HCT116 (cell line): ENCODE measurements around the gene HSPA12A. TPM values are rescaled to one million over a fixed set of nuclear protein-coding genes. Genes with fewer than 3 reads are reported as not detected.

ENCODE experiments used
- ATAC-seq: fragments of 200-7000 bp; cut with Tn5 transposase; 2 replicates; pipeline ENCODE4 v1.9.1; 2020; ENCODE audit warnings: mild to moderate bottlenecking, moderate library complexity
- BruUV-seq: library from RNA; stranded (reverse); fragments of 400-500 nt; replicated peaks from 2 replicates; lab custom pipeline; 2021; lab: Mats Ljungman, UMichigan
- CTCF ChIA-PET: fragments of 300-600 bp; sonication (Branson Sonifier 250); formaldehyde crosslinking; loops from one replicate; lab custom pipeline; 2021; ENCODE audit warnings: antibody characterized with exemption; lab: Charles Lee
- POLR2A ChIA-PET: fragments of 300-600, 350-600 bp; sonication (Branson Sonifier 250); formaldehyde crosslinking; loops from one replicate; lab custom pipeline; 2021; ENCODE audit warnings: antibody characterized with exemption; lab: Charles Lee
- RAD21 ChIA-PET, 2 experiments: fragments of 300-600 bp; sonication (Branson Sonifier 250); formaldehyde crosslinking; loops; one replicate each; lab custom pipeline; 2023; ENCODE audit warnings: low total read pairs in 2 of 2; ENCODE audit not compliant: uncharacterized antibody in 2 of 2, unreplicated experiment in 2 of 2, low non-redundant PET in 1 of 2; lab: Charles Lee
- DNase-seq: peaks from one replicate; pipeline ENCODE4 v3.0.0-alpha.2; 2010; ENCODE audit warnings: low read depth, low spot score
- H2AFZ ChIP-seq: fragments of 200-600 bp; shearing (Covaris generic), sonication (generic); 2 replicates; pipeline ENCODE4 v1.6.1; 2017; ENCODE audit warnings: low read depth, mixed run types, mixed read lengths, antibody characterized with exemption, low read length; ENCODE audit not compliant: poor library complexity, severe bottlenecking
- H3K27ac ChIP-seq: 2 replicates; pipeline ENCODE4 v1.5.1; 2012; ENCODE audit warnings: low read depth, low read length
- H3K27me3 ChIP-seq: fragments of 200-600 bp; sonication (generic); 2 replicates; pipeline ENCODE4 v1.6.1; 2016; ENCODE audit warnings: mixed run types, low read length, mixed read lengths; ENCODE audit not compliant: insufficient read depth
- H3K36me3 ChIP-seq, 2 experiments: fragments of 200-500 bp in 1 of 2; fragments of 200-600 bp in 1 of 2; sonication (Bioruptor generic) in 1 of 2; sonication (generic) in 1 of 2; 2 replicates each; pipeline versions ENCODE4 v1.5.1 to v1.6.1; 2014 to 2016; ENCODE audit warnings: low read length in 2 of 2, inconsistent platforms in 1 of 2, mixed read lengths in 1 of 2, mixed run types in 1 of 2; ENCODE audit not compliant: insufficient read depth in 2 of 2, control insufficient read depth in 1 of 2
- H3K4me1 ChIP-seq, 2 experiments: fragments of 200-600 bp in 1 of 2; sonication (generic) in 1 of 2; 2 replicates each; pipeline versions ENCODE4 v1.5.1 to v1.6.1; 2012 to 2017; ENCODE audit warnings: low read length in 2 of 2, inconsistent platforms in 1 of 2, mild to moderate bottlenecking in 1 of 2, mixed read lengths in 1 of 2, mixed run types in 1 of 2, moderate library complexity in 1 of 2; ENCODE audit not compliant: insufficient read depth in 2 of 2, control insufficient read depth in 1 of 2
- H3K4me2 ChIP-seq: fragments of 200-600 bp; sonication (generic); 2 replicates; pipeline ENCODE4 v1.6.1; 2017; ENCODE audit warnings: mixed run types, low read length, mixed read lengths
- H3K4me3 ChIP-seq, 2 experiments: fragments of 200-600 bp in 1 of 2; sonication (generic) in 1 of 2; replicated peaks in 1 of 2; 2 replicates each; pipeline ENCODE4 v1.5.1; 2011 to 2016; ENCODE audit warnings: low read length in 2 of 2, control low read depth in 1 of 2, low read depth in 1 of 2, mild to moderate bottlenecking in 1 of 2, mixed read lengths in 1 of 2, mixed run types in 1 of 2
- H3K79me2 ChIP-seq: fragments of 200-600 bp; sonication (generic); 2 replicates; pipeline ENCODE4 v1.6.1; 2017; ENCODE audit warnings: mild to moderate bottlenecking, mixed run types, low read length, moderate library complexity, mixed read lengths; ENCODE audit not compliant: insufficient read depth
- H3K9ac ChIP-seq: fragments of 200-600 bp; sonication (generic); 2 replicates; pipeline ENCODE4 v1.6.1; 2016; ENCODE audit warnings: low read length, mixed read lengths
- H3K9me2 ChIP-seq: fragments of 200-600 bp; sonication (generic), shearing (Covaris generic); 2 replicates; pipeline ENCODE4 v1.6.1; 2017; ENCODE audit warnings: mixed run types, mild to moderate bottlenecking, moderate library complexity; ENCODE audit not compliant: insufficient read depth
- H3K9me3 ChIP-seq, 2 experiments: fragments of 200-500 bp in 1 of 2; fragments of 200-600 bp in 1 of 2; sonication (Bioruptor generic) in 1 of 2; sonication (generic) in 1 of 2; 2 replicates each; pipeline ENCODE4 v1.6.1; 2014 to 2017; ENCODE audit warnings: low read length in 2 of 2, mixed read lengths in 2 of 2, inconsistent platforms in 1 of 2, low read depth in 1 of 2, mild to moderate bottlenecking in 1 of 2, mixed run types in 1 of 2, moderate library complexity in 1 of 2; ENCODE audit not compliant: control insufficient read depth in 1 of 2, insufficient read depth in 1 of 2
- H4K20me1 ChIP-seq: fragments of 200-600 bp; sonication (generic), shearing (Covaris generic); 2 replicates; pipeline ENCODE4 v1.6.1; 2017; ENCODE audit warnings: mixed run types, mild to moderate bottlenecking, moderate library complexity; ENCODE audit not compliant: insufficient read depth
- CBX3 ChIP-seq: IDR thresholded peaks from 2 replicates; pipeline ENCODE4 v1.6.1; 2012; ENCODE audit warnings: low read depth
- CEBPB ChIP-seq: IDR thresholded peaks from 2 replicates; pipeline ENCODE4 v1.6.1; 2012; ENCODE audit warnings: low read depth
- CTCF ChIP-seq, 3 experiments: fragments of 200-600 bp in 1 of 3; sonication (generic) in 1 of 3; IDR thresholded peaks in 2 of 3; conservative IDR thresholded peaks in 1 of 3; 2 replicates each; pipeline ENCODE4 v1.5.1; 2012 to 2017; ENCODE audit warnings: low read depth in 2 of 3, low read length in 2 of 3, antibody characterized with exemption in 1 of 3, borderline replicate concordance in 1 of 3, control low read depth in 1 of 3, mild to moderate bottlenecking in 1 of 3, mixed read lengths in 1 of 3, mixed run types in 1 of 3, moderate library complexity in 1 of 3; ENCODE audit not compliant: insufficient read depth in 1 of 3
- EGR1 ChIP-seq: IDR thresholded peaks from 2 replicates; pipeline ENCODE4 v1.6.1; 2012; ENCODE audit warnings: low read depth
- RAD21 ChIP-seq: IDR thresholded peaks from 2 replicates; pipeline ENCODE4 v1.6.1; 2012; ENCODE audit warnings: low read depth, mild to moderate bottlenecking
- TCF7L2 ChIP-seq: IDR thresholded peaks from 2 replicates; pipeline ENCODE4 v1.7.0; 2011; ENCODE audit warnings: borderline replicate concordance, inconsistent platforms; ENCODE audit not compliant: insufficient read depth, insufficient read length; ENCODE audit errors: extremely low read depth
- YY1 ChIP-seq: IDR thresholded peaks from 2 replicates; pipeline ENCODE4 v1.6.1; 2011; ENCODE audit warnings: low read length, low read depth, moderate library complexity, mild to moderate bottlenecking; ENCODE audit not compliant: insufficient replicate concordance; ENCODE audit errors: extremely low read depth
- intact Hi-C: fragments of 100-400 bp; cut with micrococcal nuclease; formaldehyde crosslinking; loops from 2 replicates; pipeline ENCODE4 v1.10.0; 2022
- total RNA-seq: library from RNA; stranded (reverse); gene quantifications from one replicate; pipeline ENCODE4 v1.2.1, GENCODE V29; 2021; ENCODE audit not compliant: unreplicated experiment

Gene HSPA12A
- total RNA-seq, 1 experiment from 2014 or later, result 19.8 TPM

- no peak for TF ChIP-seq CEBPB
- no peak for TF ChIP-seq TCF7L2
Measured at GRCh38 chr10:116791241-116791640, 48.9 kb upstream of the HSPA12A start (continued).

- ATAC-seq (peak; percentile 91), DNase-seq (peak; percentile 58)
- intact Hi-C loops, result loop anchor here (1.0 to 2.0 kb wide), 3 partner anchors 106 to 317 kb away; no protein-coding TSS in a partner anchor
- Histone ChIP-seq H3K27ac (no peak overlapping the region), H3K27me3 (no peaks in the 10 kb centered on the region), H3K4me3 (peak overlapping the region; percentile 13 to 36; a peak in 3 of 4 replicates), H3K79me2 (no peaks in the 10 kb centered on the region), H4K20me1 (no peaks in the 10 kb centered on the region), H3K4me1 (peaks cover 4 to 21% of the 10 kb centered on the region in 2 experiments; a peak in 3 of 4 replicates), H3K36me3 (no peaks in the 10 kb centered on the region), H3K4me2 (peak overlapping the region; percentile 71), H2AFZ (peak overlapping the region; percentile 95), H3K9me2 (no peaks in the 10 kb centered on the region), H3K9me3 (no peaks in the 10 kb centered on the region), H3K9ac (no peak overlapping the region)
- ChIA-PET RAD21 (interaction anchor here (0.5 to 2.7 kb wide), 8 partner anchors 9 to 387 kb away, joined by 3 to 11 read pairs (median 5); no protein-coding TSS in a partner anchor), POLR2A (interaction anchor here (0.8 kb wide), 2 partner anchors 11 to 380 kb away, joined by 3 to 4 read pairs; no protein-coding TSS in a partner anchor), CTCF (interaction anchor here (0.7 to 25.9 kb wide), 34 partner anchors 8 to 429 kb away, joined by 3 to 629 read pairs (median 6); partner anchors contain the start of genes HSPA12A, KCNK18 and SHTN1)
- TF ChIP-seq CTCF (IDR thresholded peaks at IDR 0.05 in 2 of 3, conservative IDR thresholded peaks at IDR 0.05 in 1 of 3; ENCODE audit: borderline replicate concordance in 1 of 3, insufficient read depth in 1 of 3, low read depth in 2 of 3, low read length in 2 of 3) (peak; percentile 97 to 100 (median 99)), CBX3 (no peak), YY1 (peak; percentile 15), EGR1 (peak; percentile 25; the same call in 1 of the 2 replicates), RAD21 (peak; percentile 98)
- no TSS peak for BruUV-seq
Measured at GRCh38 chr10:116787893-116788665, 45.7 kb upstream of the HSPA12A start.
